Measurements from ENCODE around the gene AUTS2.

Gene AUTS2

DNA sequence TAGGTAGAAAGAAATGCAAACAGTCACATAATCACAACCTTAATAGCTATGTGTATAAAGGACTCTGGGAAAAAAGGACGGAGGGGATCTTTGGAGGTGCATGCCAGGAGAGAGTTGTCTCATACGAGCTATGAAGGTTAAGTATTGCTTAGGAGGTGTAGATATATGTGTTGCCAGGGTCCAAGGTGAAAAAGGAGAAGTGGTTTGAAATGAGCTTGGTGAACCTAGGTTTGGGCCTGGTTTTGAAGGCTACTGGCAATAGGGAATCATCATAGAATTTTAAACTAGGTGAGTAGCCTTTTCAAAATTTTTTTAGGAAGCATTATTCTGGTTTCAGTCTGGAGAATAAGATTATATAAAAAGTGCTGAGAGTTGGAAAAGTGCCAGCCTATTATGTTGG lies 336.8 kb downstream of the AUTS2 start:
- H3K27ac ChIP-seq: no peak overlapping the region
- H3K4me3 ChIP-seq: no peak overlapping the region

DNA sequence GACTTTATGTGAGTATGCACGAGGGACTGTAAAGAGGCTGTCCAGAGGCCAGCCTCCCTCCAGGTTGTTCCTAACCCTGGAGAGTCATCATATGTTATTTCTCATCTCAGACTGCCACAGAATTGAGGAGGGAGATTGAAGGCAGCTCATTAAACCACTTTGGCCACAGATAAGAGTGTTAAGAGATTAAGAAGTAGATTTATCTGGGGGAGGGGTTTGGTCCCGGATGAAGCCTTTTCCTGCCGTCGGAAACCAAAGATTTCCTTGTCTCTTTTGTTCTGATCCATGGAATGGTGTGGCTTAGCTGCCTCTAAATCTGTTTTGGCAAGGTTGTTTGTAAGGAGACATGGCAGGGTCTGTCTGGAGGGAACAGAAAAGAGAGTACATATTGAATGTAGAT lies 338.8 kb downstream of the AUTS2 start:
- Histone ChIP-seq H3K27ac (no peak overlapping the region), H3K4me3 (no peak overlapping the region)

DNA sequence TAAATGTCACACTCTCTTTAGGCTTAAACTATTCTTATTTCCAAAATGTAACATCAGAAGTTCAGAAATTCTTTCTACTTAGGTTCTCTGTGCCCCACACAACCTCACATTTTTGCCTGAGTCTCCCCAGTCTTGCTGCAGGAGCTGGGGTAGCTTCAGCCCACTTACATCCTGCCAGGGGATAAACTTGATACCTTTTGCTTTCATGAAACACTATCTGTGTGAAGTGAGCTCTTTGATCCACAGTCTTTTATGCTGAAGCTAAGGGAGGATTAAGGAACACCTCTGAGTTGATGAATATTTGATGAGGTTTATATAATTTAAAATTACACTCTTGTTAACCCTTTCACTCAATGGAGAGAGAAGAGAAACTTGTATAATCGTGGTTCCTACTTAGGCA lies 341.0 kb downstream of the AUTS2 start:
- Histone ChIP-seq H3K27ac (no peak overlapping the region), H3K4me3 (no peak overlapping the region)

- Histone ChIP-seq H3K4me3 (no peak overlapping the region), H3K27ac (no peak overlapping the region)
These were observed 342.9 kb downstream of the AUTS2 start for GRCh38 chr7:69941077-69941651.

DNA sequence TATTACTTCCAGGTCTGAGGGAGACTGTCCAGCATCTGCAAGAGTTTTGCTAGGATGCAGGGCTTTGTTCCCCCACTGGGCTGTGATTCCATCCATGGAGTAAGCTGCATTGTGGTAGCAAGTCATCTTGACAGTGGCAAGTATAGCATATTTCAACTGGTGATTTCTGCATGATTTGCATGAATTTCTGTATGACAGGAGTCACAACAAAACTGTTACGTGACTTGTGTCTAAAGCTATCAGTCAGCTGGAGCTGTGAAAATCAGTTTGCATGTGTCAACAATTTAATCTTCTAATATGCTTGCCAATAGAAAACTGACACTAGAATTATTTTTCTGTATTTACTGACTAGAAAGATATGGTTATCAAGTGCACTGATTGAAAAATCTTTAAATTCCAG lies 344.3 kb downstream of the AUTS2 start:
- H3K4me3 ChIP-seq: no peak overlapping the region
- H3K27ac ChIP-seq: no peak overlapping the region

DNA sequence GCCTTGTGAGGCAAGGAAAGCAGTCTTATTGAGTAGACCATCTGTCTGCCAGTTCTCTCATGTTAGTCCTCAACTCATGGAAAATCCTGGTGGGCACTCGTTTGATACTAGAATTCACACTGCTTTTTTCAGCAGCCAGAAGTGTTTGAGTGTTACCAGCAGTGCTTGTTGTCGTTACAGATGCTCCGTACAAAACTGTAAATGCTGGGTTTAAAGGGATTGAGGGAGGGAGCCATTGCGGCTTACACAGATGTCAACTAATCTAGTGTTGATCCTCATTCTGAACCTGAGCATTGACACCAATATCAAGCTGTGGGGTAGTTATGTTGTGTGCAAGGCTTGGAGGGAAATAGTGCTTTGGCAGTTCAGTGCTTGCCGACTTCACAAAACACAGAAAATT lies 348.6 kb downstream of the AUTS2 start:
- Histone ChIP-seq H3K4me3 (no peak overlapping the region), H3K27ac (no peak overlapping the region)

DNA sequence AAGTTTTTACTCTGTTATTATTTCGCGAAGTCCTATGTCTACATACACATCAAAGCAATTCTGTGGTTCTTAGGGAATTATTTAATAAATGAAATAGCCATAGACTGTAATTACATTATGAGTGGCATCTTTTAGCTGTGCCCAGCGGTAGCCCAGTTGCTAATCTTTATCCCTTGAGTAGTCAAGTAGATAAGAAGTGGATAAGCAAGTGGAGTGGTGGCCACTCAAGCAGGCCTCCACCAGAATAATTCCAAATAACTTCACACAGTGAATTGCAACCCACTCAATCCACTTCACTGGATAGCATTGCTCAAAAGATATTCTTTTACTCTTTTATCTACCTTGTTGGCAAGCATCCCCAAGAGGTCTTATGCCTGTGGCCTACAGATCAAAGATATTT lies 349.7 kb downstream of the AUTS2 start:
- no peak overlapping the region for H3K4me3 ChIP-seq
- H3K27ac ChIP-seq: no peak overlapping the region

DNA sequence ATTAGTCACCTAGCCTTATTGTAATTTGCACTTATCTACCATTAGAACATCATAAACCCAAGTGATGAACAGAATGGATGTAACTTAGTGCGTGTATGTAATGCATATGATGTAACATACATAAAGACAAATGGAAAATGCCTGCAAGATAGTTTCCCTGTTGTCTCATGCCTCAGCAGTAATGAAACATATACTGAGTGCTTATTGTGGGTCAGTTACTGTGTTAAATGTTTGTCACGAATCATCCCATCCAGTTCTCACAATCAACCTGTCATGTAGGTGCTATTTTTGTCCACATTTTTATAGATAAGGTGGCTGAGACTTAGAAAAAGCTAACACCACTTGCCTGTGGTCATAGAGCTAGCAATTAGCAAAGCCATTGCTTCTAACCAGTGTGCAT lies 350.8 kb downstream of the AUTS2 start:
- no peak overlapping the region for H3K4me3 ChIP-seq
- no peak overlapping the region for H3K27ac ChIP-seq

- no peak overlapping the region for H3K4me3 ChIP-seq
These were observed 353.2 kb downstream of the AUTS2 start for GRCh38 chr7:69951458-69951857.

GRCh38 chr7:69953136-69954067 lies 355.1 kb downstream of the AUTS2 start:
- Histone ChIP-seq H3K27ac (no peak overlapping the region), H3K4me3 (no peak overlapping the region)

More at GRCh38 chr7:69951458-69951857, 353.2 kb downstream of the AUTS2 start:
- no peak overlapping the region for H3K27ac ChIP-seq

DNA sequence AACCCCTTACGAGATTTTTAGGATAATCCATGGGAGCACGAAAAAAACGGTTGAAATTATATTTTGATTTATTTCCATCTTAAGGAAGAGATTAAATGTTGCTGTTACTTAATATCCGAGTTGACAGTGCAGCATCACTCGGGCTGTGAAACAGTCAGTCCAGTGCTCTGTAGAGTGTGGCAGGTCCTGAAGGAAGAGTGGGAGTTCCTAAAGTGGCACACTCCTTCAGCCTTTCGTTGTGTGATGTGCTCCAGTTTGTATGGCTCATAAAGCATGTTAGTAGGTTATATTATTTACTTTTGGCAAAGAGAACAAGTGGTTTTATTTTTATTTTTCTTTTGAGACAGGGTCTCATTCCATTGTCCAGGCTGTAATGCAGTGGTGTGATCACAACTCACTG lies 358.3 kb downstream of the AUTS2 start:
- no peak overlapping the region for H3K27ac ChIP-seq

GRCh38 chr7:69957661-69958060 lies 359.4 kb downstream of the AUTS2 start:
- H3K4me3 ChIP-seq: no peak overlapping the region
- H3K27ac ChIP-seq: no peak overlapping the region

More for the DNA sequence above, 358.3 kb downstream of the AUTS2 start:
- no peak overlapping the region for H3K4me3 ChIP-seq

DNA sequence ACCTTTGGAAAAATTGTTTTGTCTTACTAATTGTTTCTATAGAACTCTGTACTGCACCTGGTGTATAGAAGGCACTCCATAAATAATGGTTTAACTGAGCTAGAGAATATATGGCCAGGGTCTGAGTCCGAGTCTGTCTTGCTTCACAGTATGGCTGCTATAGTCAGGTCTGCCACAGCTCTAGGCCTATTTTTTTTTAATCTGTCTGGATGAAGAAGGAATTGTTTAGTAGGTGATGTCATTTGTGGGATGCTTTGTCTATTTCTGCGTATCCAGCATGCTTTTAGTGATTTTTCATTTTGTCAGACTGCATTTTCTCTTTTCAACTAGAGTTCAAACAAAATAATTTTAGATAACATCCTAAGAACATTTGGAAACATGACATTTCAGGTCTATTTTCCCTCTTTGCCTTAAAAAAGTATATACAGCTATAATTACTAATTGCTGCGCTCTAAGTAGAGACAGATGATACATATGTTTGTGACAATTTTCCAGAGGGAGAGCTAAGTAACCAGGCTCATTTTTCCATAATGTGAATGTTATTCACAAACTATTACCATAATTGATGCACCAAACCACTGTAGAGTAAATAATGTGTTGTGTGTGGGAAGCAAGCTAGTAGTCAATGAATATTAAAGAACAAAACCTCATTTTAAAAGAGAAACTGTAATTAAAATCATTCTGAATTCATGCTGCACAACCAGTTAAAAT lies 361.7 kb downstream of the AUTS2 start:
- Histone ChIP-seq H3K27ac (no peak overlapping the region), H3K4me3 (no peak overlapping the region)

DNA sequence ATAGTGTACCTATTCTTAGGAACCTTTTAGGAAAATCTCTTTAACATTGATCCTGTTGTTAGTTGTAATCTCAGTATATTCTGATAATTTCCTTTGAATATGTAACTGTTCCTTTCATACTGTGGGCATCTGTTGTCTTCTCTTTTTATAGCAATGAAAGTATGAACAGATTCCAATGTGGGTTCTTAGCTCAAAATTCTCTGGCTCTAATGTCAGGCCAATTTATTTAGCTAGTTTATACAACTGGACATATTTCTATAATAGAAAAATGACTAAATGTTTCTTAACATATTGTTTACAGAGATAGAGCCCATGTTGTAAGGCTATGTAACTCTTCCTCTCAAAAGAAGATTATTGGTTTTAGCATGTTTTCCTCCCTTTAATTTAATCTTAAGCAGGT lies 363.2 kb downstream of the AUTS2 start:
- no peak overlapping the region for H3K4me3 ChIP-seq
- no peak overlapping the region for H3K27ac ChIP-seq

DNA sequence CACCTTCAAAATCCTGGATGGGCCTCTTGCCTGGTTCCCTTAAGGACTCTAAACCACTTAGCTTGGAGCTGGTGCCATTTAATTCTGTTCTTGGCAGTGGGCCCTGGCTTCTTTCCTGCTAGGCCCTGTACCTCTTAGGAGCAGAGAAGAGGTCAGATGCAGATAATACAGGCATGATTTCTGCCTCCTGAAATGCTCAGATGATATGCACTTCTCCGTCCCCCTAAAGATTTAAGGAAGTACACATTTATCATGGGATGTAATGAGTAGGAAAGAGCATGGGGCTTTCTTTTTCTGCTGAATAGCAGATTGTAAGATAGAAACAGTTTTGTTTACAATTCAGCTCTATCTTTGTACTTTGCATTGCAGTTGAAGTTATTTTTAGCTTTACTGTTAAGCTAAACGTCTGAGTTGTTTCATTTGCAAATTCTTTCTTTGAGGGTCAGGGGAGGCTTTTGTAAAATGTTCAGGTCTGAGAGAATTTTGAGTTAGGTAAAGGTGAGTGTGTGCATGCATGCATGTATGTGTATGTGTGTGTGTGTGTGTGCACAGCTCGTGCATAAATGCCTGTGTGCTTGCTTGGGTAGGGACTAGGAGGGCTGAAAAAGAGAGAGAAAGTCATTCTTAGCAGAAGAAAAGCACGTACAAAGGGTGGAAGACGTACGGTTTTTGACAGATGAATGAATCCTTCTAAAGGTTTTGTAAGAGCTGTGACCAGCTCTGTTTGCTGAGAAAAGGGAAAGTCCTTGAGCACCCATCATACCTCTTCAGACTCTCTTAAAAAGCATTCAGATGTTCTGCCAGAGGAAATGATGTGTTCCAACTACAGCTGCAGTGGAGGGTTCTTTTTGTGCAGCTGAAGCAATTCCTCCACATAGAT lies 364.2 kb downstream of the AUTS2 start:
- H3K4me3 ChIP-seq: no peak overlapping the region
- H3K27ac ChIP-seq: no peak overlapping the region

- H3K4me3 ChIP-seq: no peak overlapping the region
These were observed 365.1 kb downstream of the AUTS2 start for GRCh38 chr7:69963393-69963792.

GRCh38 chr7:69966766-69967591 lies 368.7 kb downstream of the AUTS2 start:
- Histone ChIP-seq H3K4me3 (no peak overlapping the region), H3K27ac (no peak overlapping the region)

More at GRCh38 chr7:69963393-69963792, 365.1 kb downstream of the AUTS2 start:
- no peak overlapping the region for H3K27ac ChIP-seq

DNA sequence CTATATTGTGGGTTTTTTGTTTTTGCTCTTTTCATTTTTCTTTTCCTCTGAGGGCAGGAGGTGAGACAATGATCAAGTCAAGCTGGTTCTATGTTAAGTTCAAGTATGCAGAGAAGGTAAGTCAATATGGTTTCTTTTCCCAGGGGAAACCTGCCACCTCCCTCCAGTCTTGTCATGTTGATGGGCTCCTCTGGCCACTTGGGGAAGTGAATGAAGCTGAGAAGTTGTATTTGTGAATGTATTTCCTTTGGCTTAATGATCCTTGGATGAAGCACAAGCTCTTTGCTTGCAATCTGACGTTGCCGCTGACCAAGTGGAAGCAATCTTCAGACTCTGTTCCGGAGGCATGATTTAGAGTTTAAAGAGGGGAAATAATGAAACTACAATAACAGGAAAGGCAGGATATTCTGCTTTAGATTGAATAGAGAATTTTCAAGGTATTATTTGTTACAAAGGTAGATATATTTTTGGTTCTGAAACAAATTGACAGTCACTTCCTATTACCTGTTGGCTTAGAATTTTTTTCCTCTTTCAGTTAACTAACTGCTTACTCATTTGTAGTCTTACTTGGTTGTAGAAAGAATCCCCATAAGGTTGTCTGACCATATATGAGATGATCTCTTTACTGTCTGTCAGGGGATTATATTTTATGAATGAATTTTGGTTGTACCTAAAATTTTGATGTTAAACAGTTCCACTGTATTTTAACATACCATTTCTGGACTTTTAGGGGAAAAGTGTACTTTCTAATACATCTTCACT lies 369.6 kb downstream of the AUTS2 start:
- Histone ChIP-seq H3K4me3 (no peak overlapping the region), H3K27ac (no peak overlapping the region)
